HEK293 (cell line): ENCODE results near the gene NAV2.

Experiments
- CTCF ChIA-PET: fragments of 350-600 bp; formaldehyde crosslinking; extraction: SDS; loops from one replicate; lab custom pipeline; 2021; ENCODE audit warnings: antibody characterized with exemption; lab: Yijun Ruan, JAX
- POLR2A ChIA-PET: fragments of 300-600 bp; formaldehyde crosslinking; extraction: SDS; loops from one replicate; lab custom pipeline; 2020; ENCODE audit warnings: antibody characterized with exemption, inconsistent platforms; lab: Yijun Ruan, JAX
- H3K27ac ChIP-seq: fragments of 200-500 bp; sonication (Bioruptor generic); 2 replicates; pipeline ENCODE4 v1.5.1; 2014; ENCODE audit warnings: low read depth, low read length, control low read depth, inconsistent platforms; ENCODE audit errors: extremely low read depth
- H3K36me3 ChIP-seq, 2 experiments: fragments of 200-500 bp in 1 of 2; sonication (Bioruptor generic) in 1 of 2; 1 replicate in 1 of 2; 2 replicates in 1 of 2; pipeline ENCODE4 v1.5.1; 2014 to 2017; ENCODE audit warnings: inconsistent platforms in 2 of 2, low read length in 2 of 2; ENCODE audit not compliant: control insufficient read depth in 2 of 2, insufficient read depth in 1 of 2
- H3K4me1 ChIP-seq: fragments of 200-500 bp; sonication (Bioruptor generic); 2 replicates; pipeline ENCODE4 v1.5.1; 2014; ENCODE audit warnings: mild to moderate bottlenecking, low read length, inconsistent platforms; ENCODE audit not compliant: control insufficient read depth, insufficient read depth
- H3K4me3 ChIP-seq: 2 replicates; pipeline ENCODE4 v1.5.1; 2011; ENCODE audit warnings: low read depth, mild to moderate bottlenecking, control low read depth, low read length, moderate library complexity
- H3K9me3 ChIP-seq: fragments of 200-500 bp; sonication (Bioruptor generic); 2 replicates; pipeline ENCODE4 v1.5.1; 2014; ENCODE audit warnings: low read depth, low read length, inconsistent platforms; ENCODE audit not compliant: control insufficient read depth, insufficient read depth
- CTCF ChIP-seq: fragments of 450-650 bp; formaldehyde crosslinking; IDR thresholded peaks from 2 replicates; pipeline ENCODE4 v1.5.1; 2016; ENCODE audit warnings: missing biosample characterization, missing genetic modification characterization
- INSM2 ChIP-seq: fragments of 450-650 bp; formaldehyde crosslinking; IDR thresholded peaks from 2 replicates; pipeline ENCODE4 v1.5.1; 2016; ENCODE audit warnings: missing biosample characterization, missing genetic modification characterization
- ZBTB11 ChIP-seq: fragments of 450-650 bp; formaldehyde crosslinking; conservative IDR thresholded peaks from 2 replicates; pipeline ENCODE4 v1.5.1; 2016; ENCODE audit warnings: low read depth, missing biosample characterization, missing genetic modification characterization
- ZBTB48 ChIP-seq: fragments of 450-650 bp; formaldehyde crosslinking; IDR thresholded peaks from 2 replicates; pipeline ENCODE4 v1.5.1; 2016; ENCODE audit warnings: missing biosample characterization, missing genetic modification characterization
- ZNF132 ChIP-seq: fragments of 450-650 bp; formaldehyde crosslinking; IDR thresholded peaks from 2 replicates; pipeline ENCODE4 v1.5.1; 2017; ENCODE audit warnings: missing biosample characterization, missing genetic modification characterization, borderline replicate concordance
- ZNF148 ChIP-seq: fragments of 450-650 bp; formaldehyde crosslinking; IDR thresholded peaks from 2 replicates; pipeline ENCODE4 v1.5.0; 2017; ENCODE audit warnings: missing biosample characterization, missing genetic modification characterization, borderline replicate concordance
- ZNF174 ChIP-seq: fragments of 450-650 bp; formaldehyde crosslinking; IDR thresholded peaks from 2 replicates; pipeline ENCODE4 v1.5.0; 2017; ENCODE audit warnings: missing biosample characterization, mild to moderate bottlenecking, missing genetic modification characterization
- ZNF292 ChIP-seq: fragments of 450-650 bp; formaldehyde crosslinking; IDR thresholded peaks from 2 replicates; pipeline ENCODE4 v1.5.1; 2016; ENCODE audit warnings: low read depth, missing biosample characterization, missing genetic modification characterization, borderline replicate concordance
- ZNF302 ChIP-seq: fragments of 450-650 bp; formaldehyde crosslinking; IDR thresholded peaks from 2 replicates; pipeline ENCODE4 v1.5.1; 2016; ENCODE audit warnings: missing biosample characterization, missing genetic modification characterization, low read depth
- ZNF341 ChIP-seq: fragments of 450-650 bp; formaldehyde crosslinking; IDR thresholded peaks from 2 replicates; pipeline ENCODE4; 2016; ENCODE audit warnings: low read depth, missing biosample characterization, missing genetic modification characterization
- ZNF37A ChIP-seq: fragments of 450-650 bp; IDR thresholded peaks from 2 replicates; pipeline ENCODE4 v1.5.1; 2018; ENCODE audit warnings: missing biosample characterization, missing genetic modification characterization
- ZNF398 ChIP-seq: fragments of 450-650 bp; formaldehyde crosslinking; IDR thresholded peaks from 2 replicates; pipeline ENCODE4 v1.5.1; 2017; ENCODE audit warnings: missing biosample characterization, missing genetic modification characterization
- ZNF501 ChIP-seq: fragments of 450-650 bp; formaldehyde crosslinking; IDR thresholded peaks from 2 replicates; pipeline ENCODE4 v1.5.1; 2016; ENCODE audit warnings: missing biosample characterization, missing genetic modification characterization
- ZNF623 ChIP-seq: fragments of 450-650 bp; formaldehyde crosslinking; IDR thresholded peaks from 2 replicates; pipeline ENCODE4 v1.5.1; 2016; ENCODE audit warnings: missing biosample characterization, missing genetic modification characterization

NAV2 gene

GRCh38 chr11:19923626-19924025 lies 211.0 kb downstream of the NAV2 start (continued):
- TF ChIP-seq ZNF148 (tag by site-specific recombination) (no peak), CTCF (tag by site-specific recombination) (no peak)

GRCh38 chr11:19924311-19924710 lies 211.7 kb downstream of the NAV2 start:
- no peaks in the 10 kb centered on the region for H3K9me3 ChIP-seq
- no peaks in the 10 kb centered on the region for H3K36me3 ChIP-seq
- TF ChIP-seq ZBTB48 (no peak), ZNF341 (tag by site-specific recombination) (no peak), ZNF623 (tag by site-specific recombination) (no peak), ZNF302 (tag by site-specific recombination) (no peak), ZNF132 (tag by site-specific recombination) (no peak), ZBTB11 (tag by site-specific recombination) (no peak), ZNF398 (tag by site-specific recombination) (no peak), INSM2 (no peak), ZNF292 (tag by site-specific recombination) (no peak), ZNF501 (no peak), ZNF37A (tag by site-specific recombination) (no peak), ZNF174 (tag by site-specific recombination) (no peak)
- no peak overlapping the region for H3K4me3 ChIP-seq
- ChIA-PET CTCF (interaction anchor here (0.9 to 1.8 kb wide), 3 partner anchors 13 to 370 kb away, joined by 4 to 5 read pairs (median 4); no protein-coding TSS in a partner anchor), POLR2A (no interaction called here)
- no peaks in the 10 kb centered on the region for H3K4me1 ChIP-seq
- H3K27ac ChIP-seq: no peak overlapping the region
